ENCODE measurements around the gene JAG1.

The JAG1 gene

GRCh38 chr20:10667077-10667401 lies 6.8 kb downstream of the JAG1 start:
- Mint-ChIP-seq H3K9me3 (no peaks in the 10 kb centered on the region), H3K27ac (no peak overlapping the region), H3K4me3 (no peak overlapping the region), H3K27me3 (peaks cover 82% of the 10 kb centered on the region), H3K36me3 (ENCODE audit: low read depth) (no peaks in the 10 kb centered on the region), H3K4me1 (ENCODE audit: low read depth) (peaks cover 11% of the 10 kb centered on the region)
- no peak for DNase-seq

- Mint-ChIP-seq H3K4me3 (no peak overlapping the region), H3K27ac (no peak overlapping the region), H3K4me1 (ENCODE audit: low read depth) (peaks cover 7% of the 10 kb centered on the region), H3K27me3 (peaks cover 81% of the 10 kb centered on the region), H3K9me3 (no peaks in the 10 kb centered on the region), H3K36me3 (ENCODE audit: low read depth) (no peaks in the 10 kb centered on the region)
- DNase-seq = no peak
Measured at GRCh38 chr20:10666221-10667076, 7.3 kb downstream of the JAG1 start.

- no peaks in the 10 kb centered on the region for H3K9me3 Mint-ChIP-seq
- H3K27ac Mint-ChIP-seq = no peak overlapping the region
- H3K4me3 Mint-ChIP-seq = no peak overlapping the region
- peaks cover 79% of the 10 kb centered on the region for H3K27me3 Mint-ChIP-seq
- no peak for DNase-seq
- peaks cover 4% of the 10 kb centered on the region for H3K4me1 Mint-ChIP-seq (ENCODE audit: low read depth)
- H3K36me3 Mint-ChIP-seq (ENCODE audit: low read depth) = no peaks in the 10 kb centered on the region
Measured at GRCh38 chr20:10665791-10666190, 8.0 kb downstream of the JAG1 start.

- no peaks in the 10 kb centered on the region for H3K9me3 Mint-ChIP-seq
- no peak for DNase-seq
- no peaks in the 10 kb centered on the region for H3K4me1 Mint-ChIP-seq (ENCODE audit: low read depth)
- H3K4me3 Mint-ChIP-seq = no peak overlapping the region
- peaks cover 79% of the 10 kb centered on the region for H3K27me3 Mint-ChIP-seq
- H3K27ac Mint-ChIP-seq = no peak overlapping the region
- no peaks in the 10 kb centered on the region for H3K36me3 Mint-ChIP-seq (ENCODE audit: low read depth)
Measured at GRCh38 chr20:10665027-10665561, 8.7 kb downstream of the JAG1 start.

GRCh38 chr20:10663756-10664155 lies 10.0 kb downstream of the JAG1 start:
- H3K27me3 Mint-ChIP-seq = peaks cover 69% of the 10 kb centered on the region
- H3K4me3 Mint-ChIP-seq = no peak overlapping the region
- no peak overlapping the region for H3K27ac Mint-ChIP-seq
- no peaks in the 10 kb centered on the region for H3K4me1 Mint-ChIP-seq (ENCODE audit: low read depth)
- H3K9me3 Mint-ChIP-seq = no peaks in the 10 kb centered on the region
- H3K36me3 Mint-ChIP-seq (ENCODE audit: low read depth) = no peaks in the 10 kb centered on the region
- DNase-seq = no peak

- no peaks in the 10 kb centered on the region for H3K9me3 Mint-ChIP-seq
- H3K4me1 Mint-ChIP-seq (ENCODE audit: low read depth) = no peaks in the 10 kb centered on the region
- H3K27ac Mint-ChIP-seq = no peak overlapping the region
- H3K36me3 Mint-ChIP-seq (ENCODE audit: low read depth) = no peaks in the 10 kb centered on the region
- H3K4me3 Mint-ChIP-seq = no peak overlapping the region
- peaks cover 67% of the 10 kb centered on the region for H3K27me3 Mint-ChIP-seq
- no peak for DNase-seq
Measured at GRCh38 chr20:10662661-10663458, 10.9 kb downstream of the JAG1 start.

- H3K27ac Mint-ChIP-seq = no peak overlapping the region
- no peaks in the 10 kb centered on the region for H3K9me3 Mint-ChIP-seq
- H3K27me3 Mint-ChIP-seq = peaks cover 62% of the 10 kb centered on the region
- H3K36me3 Mint-ChIP-seq (ENCODE audit: low read depth) = no peaks in the 10 kb centered on the region
- no peaks in the 10 kb centered on the region for H3K4me1 Mint-ChIP-seq (ENCODE audit: low read depth)
- no peak overlapping the region for H3K4me3 Mint-ChIP-seq
- DNase-seq = no peak
Measured at GRCh38 chr20:10662151-10662550, 11.6 kb downstream of the JAG1 start.

GRCh38 chr20:10661261-10661660 lies 12.5 kb downstream of the JAG1 start:
- H3K9me3 Mint-ChIP-seq = no peaks in the 10 kb centered on the region
- H3K4me3 Mint-ChIP-seq = no peak overlapping the region
- H3K36me3 Mint-ChIP-seq (ENCODE audit: low read depth) = no peaks in the 10 kb centered on the region
- H3K4me1 Mint-ChIP-seq (ENCODE audit: low read depth) = no peaks in the 10 kb centered on the region
- no peak overlapping the region for H3K27ac Mint-ChIP-seq
- DNase-seq = no peak
- peaks cover 61% of the 10 kb centered on the region for H3K27me3 Mint-ChIP-seq

- H3K4me1 Mint-ChIP-seq (ENCODE audit: low read depth) = no peaks in the 10 kb centered on the region
- H3K36me3 Mint-ChIP-seq (ENCODE audit: low read depth) = no peaks in the 10 kb centered on the region
- no peak overlapping the region for H3K27ac Mint-ChIP-seq
- H3K9me3 Mint-ChIP-seq = no peaks in the 10 kb centered on the region
- peaks cover 60% of the 10 kb centered on the region for H3K27me3 Mint-ChIP-seq
- no peak for DNase-seq
- no peak overlapping the region for H3K4me3 Mint-ChIP-seq
Measured at GRCh38 chr20:10660661-10661060, 13.1 kb downstream of the JAG1 start.

- Mint-ChIP-seq H3K27ac (no peak overlapping the region), H3K27me3 (peaks cover 60% of the 10 kb centered on the region), H3K9me3 (no peaks in the 10 kb centered on the region), H3K36me3 (ENCODE audit: low read depth) (no peaks in the 10 kb centered on the region), H3K4me3 (no peak overlapping the region), H3K4me1 (ENCODE audit: low read depth) (no peaks in the 10 kb centered on the region)
- DNase-seq = no peak
Measured at GRCh38 chr20:10659651-10660601, 13.9 kb downstream of the JAG1 start.

GRCh38 chr20:10658876-10659632 lies 14.7 kb downstream of the JAG1 start:
- no peak for DNase-seq
- Mint-ChIP-seq H3K36me3 (ENCODE audit: low read depth) (no peaks in the 10 kb centered on the region), H3K4me3 (no peak overlapping the region), H3K27ac (no peak overlapping the region), H3K27me3 (peaks cover 61% of the 10 kb centered on the region), H3K4me1 (ENCODE audit: low read depth) (no peaks in the 10 kb centered on the region), H3K9me3 (no peaks in the 10 kb centered on the region)

- peaks cover 59% of the 10 kb centered on the region for H3K27me3 Mint-ChIP-seq
- no peak overlapping the region for H3K4me3 Mint-ChIP-seq
- no peaks in the 10 kb centered on the region for H3K36me3 Mint-ChIP-seq (ENCODE audit: low read depth)
- no peak for DNase-seq
- no peaks in the 10 kb centered on the region for H3K9me3 Mint-ChIP-seq
- H3K4me1 Mint-ChIP-seq (ENCODE audit: low read depth) = no peaks in the 10 kb centered on the region
- no peak overlapping the region for H3K27ac Mint-ChIP-seq
Measured at GRCh38 chr20:10658051-10658823, 15.6 kb downstream of the JAG1 start.

GRCh38 chr20:10657453-10657852 lies 16.3 kb downstream of the JAG1 start:
- peaks cover 60% of the 10 kb centered on the region for H3K27me3 Mint-ChIP-seq
- no peak overlapping the region for H3K4me3 Mint-ChIP-seq
- H3K4me1 Mint-ChIP-seq (ENCODE audit: low read depth) = no peaks in the 10 kb centered on the region
- DNase-seq = no peak
- no peaks in the 10 kb centered on the region for H3K36me3 Mint-ChIP-seq (ENCODE audit: low read depth)
- no peak overlapping the region for H3K27ac Mint-ChIP-seq
- no peaks in the 10 kb centered on the region for H3K9me3 Mint-ChIP-seq
